HFFc6 (cell line): Measurements from ENCODE around the gene RIC3. TPM values are rescaled to one million over a fixed set of nuclear protein-coding genes. Genes with fewer than 3 reads are reported as not detected.

Source experiments
- DNase-seq: peaks from one replicate; pipeline ENCODE4 v3.0.0-alpha.2; 2018
- H3K27ac Mint-ChIP-seq: 2 replicates; pipeline ENCODE4 v1.8.0; 2020; ENCODE audit warnings: mild to moderate bottlenecking, mixed read lengths
- H3K27me3 Mint-ChIP-seq: 2 replicates; pipeline ENCODE4 v1.8.0; 2021; ENCODE audit warnings: mild to moderate bottlenecking, moderate library complexity, mixed read lengths; ENCODE audit not compliant: insufficient read depth
- H3K36me3 Mint-ChIP-seq: 2 replicates; pipeline ENCODE4 v1.8.0; 2021; ENCODE audit warnings: low read depth, mixed read lengths
- H3K4me1 Mint-ChIP-seq: 2 replicates; pipeline ENCODE4 v1.8.0; 2020; ENCODE audit warnings: low read depth, mixed read lengths
- H3K4me3 Mint-ChIP-seq: 2 replicates; pipeline ENCODE4 v1.8.0; 2020; ENCODE audit warnings: mild to moderate bottlenecking, moderate library complexity, mixed read lengths
- H3K9me3 Mint-ChIP-seq: 2 replicates; pipeline ENCODE4 v1.8.0; 2020; ENCODE audit warnings: mild to moderate bottlenecking, mixed read lengths
- total RNA-seq, 6 experiments: library from RNA; stranded (reverse); fragmentation: NEBNext Ultra II Directional; extraction: Animal tissue kit (Norgen Biotek cat#: 25700); gene quantifications; 2 replicates in 1 of 6; 3 replicates in 5 of 6; pipeline ENCODE4 v1.2.3, GENCODE V29; 2021
- TF ChIP-seq, protein P1 (sequence below): fragments of 200-600 bp; sonication (generic); IDR thresholded peaks from 2 replicates; pipeline ENCODE4 v1.5.0; 2021; ENCODE audit warnings: antibody characterized with exemption, mild to moderate bottlenecking

RIC3 gene
- total RNA-seq, 6 experiments from 2014 or later, result not detected

DNA sequence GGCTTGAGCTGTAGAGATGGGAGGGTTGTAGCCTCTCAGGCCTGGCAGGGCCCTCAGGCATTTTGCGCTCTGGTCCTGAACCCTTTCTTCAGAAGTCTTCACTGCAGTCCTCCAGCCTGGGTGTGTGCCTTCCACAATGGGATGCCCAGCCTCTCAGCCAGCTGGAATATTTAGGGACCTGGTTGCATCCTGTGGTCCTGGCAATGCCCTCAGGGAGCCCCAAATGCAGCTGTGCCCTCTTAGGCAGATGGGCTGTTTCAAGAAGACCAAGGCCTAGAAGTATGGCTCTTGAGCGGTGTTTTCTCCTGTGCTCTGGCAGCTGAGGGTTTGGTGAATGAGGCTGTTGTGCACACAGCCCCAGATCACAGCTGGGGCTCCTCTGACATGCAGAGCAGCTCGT, 81.1 kb downstream of the RIC3 start:
- no peak overlapping the region for H3K27ac Mint-ChIP-seq
- peaks cover 5% of the 10 kb centered on the region for H3K4me1 Mint-ChIP-seq
- H3K9me3 Mint-ChIP-seq, result no peaks in the 10 kb centered on the region
- H3K4me3 Mint-ChIP-seq, result no peak overlapping the region
- TF ChIP-seq, protein P1, sequence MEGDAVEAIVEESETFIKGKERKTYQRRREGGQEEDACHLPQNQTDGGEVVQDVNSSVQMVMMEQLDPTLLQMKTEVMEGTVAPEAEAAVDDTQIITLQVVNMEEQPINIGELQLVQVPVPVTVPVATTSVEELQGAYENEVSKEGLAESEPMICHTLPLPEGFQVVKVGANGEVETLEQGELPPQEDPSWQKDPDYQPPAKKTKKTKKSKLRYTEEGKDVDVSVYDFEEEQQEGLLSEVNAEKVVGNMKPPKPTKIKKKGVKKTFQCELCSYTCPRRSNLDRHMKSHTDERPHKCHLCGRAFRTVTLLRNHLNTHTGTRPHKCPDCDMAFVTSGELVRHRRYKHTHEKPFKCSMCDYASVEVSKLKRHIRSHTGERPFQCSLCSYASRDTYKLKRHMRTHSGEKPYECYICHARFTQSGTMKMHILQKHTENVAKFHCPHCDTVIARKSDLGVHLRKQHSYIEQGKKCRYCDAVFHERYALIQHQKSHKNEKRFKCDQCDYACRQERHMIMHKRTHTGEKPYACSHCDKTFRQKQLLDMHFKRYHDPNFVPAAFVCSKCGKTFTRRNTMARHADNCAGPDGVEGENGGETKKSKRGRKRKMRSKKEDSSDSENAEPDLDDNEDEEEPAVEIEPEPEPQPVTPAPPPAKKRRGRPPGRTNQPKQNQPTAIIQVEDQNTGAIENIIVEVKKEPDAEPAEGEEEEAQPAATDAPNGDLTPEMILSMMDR, result no peak
- DNase-seq, result no peak
- no peaks in the 10 kb centered on the region for H3K36me3 Mint-ChIP-seq
- peaks cover 27% of the 10 kb centered on the region for H3K27me3 Mint-ChIP-seq

GRCh38 chr11:8087185-8087584, 81.6 kb downstream of the RIC3 start:
- Mint-ChIP-seq H3K36me3 (no peaks in the 10 kb centered on the region), H3K27me3 (peaks cover 31% of the 10 kb centered on the region), H3K9me3 (no peaks in the 10 kb centered on the region), H3K4me1 (no peaks in the 10 kb centered on the region; the same call in 1 of the 2 replicates), H3K27ac (no peak overlapping the region), H3K4me3 (no peak overlapping the region)
- TF ChIP-seq, protein P1, result peak; percentile 64
- no peak for DNase-seq

DNA sequence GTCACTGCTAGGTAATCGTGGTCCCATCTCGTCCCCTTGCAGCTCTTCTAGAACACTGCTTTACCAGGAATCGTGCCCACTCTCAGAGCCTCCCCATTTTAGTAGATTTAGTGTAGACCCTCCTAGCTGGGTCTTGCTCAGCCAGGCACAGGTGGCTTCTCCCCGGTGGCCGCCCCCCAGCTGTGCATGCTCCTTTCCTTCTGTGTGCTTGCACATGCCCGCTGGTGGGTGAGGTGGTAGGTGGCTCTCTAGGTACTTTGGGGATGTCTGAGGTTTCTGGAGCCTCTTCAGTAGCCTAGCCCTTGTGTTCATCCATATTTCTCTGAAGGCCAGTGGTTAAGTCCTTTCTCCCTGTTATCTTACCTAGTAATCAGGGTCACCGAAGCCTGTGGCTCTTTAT, 82.3 kb downstream of the RIC3 start:
- H3K27me3 Mint-ChIP-seq, result peaks cover 34% of the 10 kb centered on the region
- H3K36me3 Mint-ChIP-seq, result no peaks in the 10 kb centered on the region
- H3K4me3 Mint-ChIP-seq, result no peak overlapping the region
- no peak for DNase-seq
- no peaks in the 10 kb centered on the region; the same call in 1 of the 2 replicates for H3K4me1 Mint-ChIP-seq
- no peaks in the 10 kb centered on the region for H3K9me3 Mint-ChIP-seq
- no peak overlapping the region for H3K27ac Mint-ChIP-seq
- TF ChIP-seq, protein P1, result no peak

- Mint-ChIP-seq H3K4me1 (no peaks in the 10 kb centered on the region; the same call in 1 of the 2 replicates), H3K36me3 (no peaks in the 10 kb centered on the region), H3K27me3 (peaks cover 35% of the 10 kb centered on the region), H3K9me3 (no peaks in the 10 kb centered on the region), H3K27ac (no peak overlapping the region), H3K4me3 (no peak overlapping the region)
- no peak for DNase-seq
- TF ChIP-seq, protein P1, result no peak
These were observed 82.8 kb downstream of the RIC3 start for GRCh38 chr11:8086001-8086479.

DNA sequence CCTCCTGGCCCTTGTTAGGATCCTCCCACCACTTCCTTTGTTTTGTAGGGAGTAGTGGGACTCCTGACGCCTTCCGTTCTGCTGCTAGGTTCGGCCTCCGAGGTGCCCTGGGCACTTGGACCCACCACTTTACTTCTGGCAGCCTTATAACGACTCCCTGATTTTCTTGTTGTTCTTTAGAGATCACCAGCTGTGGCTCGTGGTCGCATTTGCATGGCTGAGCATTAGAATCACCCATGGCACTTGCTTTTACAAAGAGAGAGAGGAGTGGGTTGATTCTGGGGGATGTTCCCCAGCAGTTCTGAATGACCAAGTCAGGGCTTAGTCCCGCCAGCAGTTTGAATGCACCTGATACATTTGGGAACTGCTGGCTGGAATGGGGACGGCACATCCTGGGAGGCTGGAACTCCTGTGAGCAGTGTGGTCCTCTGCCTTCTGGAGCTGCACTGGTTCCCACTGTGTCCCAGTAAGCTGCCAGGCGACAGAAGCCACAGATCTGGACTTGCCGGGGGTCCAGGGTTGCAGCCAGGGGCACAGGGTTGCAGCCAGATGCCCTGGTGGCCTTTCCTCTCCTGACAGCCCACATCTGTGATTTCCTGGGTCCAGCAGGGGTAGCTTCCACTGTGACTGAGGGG, 83.7 kb downstream of the RIC3 start:
- H3K9me3 Mint-ChIP-seq, result no peaks in the 10 kb centered on the region
- no peak overlapping the region for H3K27ac Mint-ChIP-seq
- no peaks in the 10 kb centered on the region for H3K36me3 Mint-ChIP-seq
- DNase-seq, result no peak
- peaks cover 40% of the 10 kb centered on the region for H3K27me3 Mint-ChIP-seq
- no peak overlapping the region for H3K4me3 Mint-ChIP-seq
- H3K4me1 Mint-ChIP-seq, result no peaks in the 10 kb centered on the region; the same call in 1 of the 2 replicates
- TF ChIP-seq, protein P1, result no peak
